Measurements from ENCODE around the gene GABRR2. TPM values are rescaled to one million over a fixed set of nuclear protein-coding genes. Genes with fewer than 3 reads are reported as not detected.

The GABRR2 gene
- total RNA-seq, 1 donor, result 0.09 TPM

- DNase-seq (ENCODE audit: low read depth), result no peak
- TF ChIP-seq CTCF (IDR thresholded peaks at IDR 0.05; ENCODE audit: insufficient read depth, low read length), result no peak
- H3K4me3 ChIP-seq (ENCODE audit: low read depth, low read length), result no peak overlapping the region
Measured at GRCh38 chr6:89264296-89264695, 50.8 kb downstream of the GABRR2 start.

- no peak for TF ChIP-seq CTCF (IDR thresholded peaks at IDR 0.05; ENCODE audit: insufficient read depth, low read length)
- DNase-seq (ENCODE audit: low read depth), result no peak
- no peak overlapping the region for H3K4me3 ChIP-seq (ENCODE audit: low read depth, low read length)
Measured at GRCh38 chr6:89260832-89261231, 54.3 kb downstream of the GABRR2 start.

- DNase-seq (ENCODE audit: low read depth), result no peak
- no peak for TF ChIP-seq CTCF (IDR thresholded peaks at IDR 0.05; ENCODE audit: insufficient read depth, low read length)
Measured at GRCh38 chr6:89260310-89260709, 54.8 kb downstream of the GABRR2 start.

GRCh38 chr6:89258912-89259311 is 56.2 kb downstream of the GABRR2 start:
- no peak overlapping the region for H3K4me3 ChIP-seq (ENCODE audit: low read depth, low read length)
- no peak for DNase-seq (ENCODE audit: low read depth)
- no peak for TF ChIP-seq CTCF (IDR thresholded peaks at IDR 0.05; ENCODE audit: insufficient read depth, low read length)

More at GRCh38 chr6:89260310-89260709, 54.8 kb downstream of the GABRR2 start:
- no peak overlapping the region for H3K4me3 ChIP-seq (ENCODE audit: low read depth, low read length)

- no peak for TF ChIP-seq CTCF (IDR thresholded peaks at IDR 0.05; ENCODE audit: insufficient read depth, low read length)
- H3K4me3 ChIP-seq (ENCODE audit: low read depth, low read length), result no peak overlapping the region
- no peak for DNase-seq (ENCODE audit: low read depth)
Measured at GRCh38 chr6:89257781-89258180, 57.3 kb downstream of the GABRR2 start.

GRCh38 chr6:89257346-89257745 is 57.8 kb downstream of the GABRR2 start:
- DNase-seq (ENCODE audit: low read depth), result no peak
- no peak for TF ChIP-seq CTCF (IDR thresholded peaks at IDR 0.05; ENCODE audit: insufficient read depth, low read length)
- H3K4me3 ChIP-seq (ENCODE audit: low read depth, low read length), result no peak overlapping the region

GRCh38 chr6:89255417-89255816 is 59.7 kb downstream of the GABRR2 start:
- H3K4me3 ChIP-seq (ENCODE audit: low read depth, low read length), result no peak overlapping the region
- no peak for DNase-seq (ENCODE audit: low read depth)
- no peak for TF ChIP-seq CTCF (IDR thresholded peaks at IDR 0.05; ENCODE audit: insufficient read depth, low read length)

Measured in fibroblast of the aortic adventitia (primary cell).